Type B pancreatic cell (in vitro differentiated cells): ENCODE measurements around the gene PTTG1IP. TPM values are rescaled to one million over a fixed set of nuclear protein-coding genes. Genes with fewer than 3 reads are reported as not detected.

Experiments used
- DNase-seq: peaks from one replicate; pipeline ENCODE4 v3.0.0; 2021; ENCODE audit warnings: mixed read lengths; ENCODE audit not compliant: unreplicated experiment; ENCODE audit errors: extremely low spot score
- H3K27ac Mint-ChIP-seq: 2 replicates; pipeline ENCODE4 v1.8.0; 2021; ENCODE audit warnings: mild to moderate bottlenecking, mixed read lengths
- H3K27me3 Mint-ChIP-seq: 2 replicates; pipeline ENCODE4 v1.8.0; 2021; ENCODE audit warnings: mixed read lengths
- H3K36me3 Mint-ChIP-seq: 2 replicates; pipeline ENCODE4 v1.8.0; 2021; ENCODE audit warnings: mixed read lengths
- H3K4me1 Mint-ChIP-seq: one replicate; pipeline ENCODE4 v1.8.0; 2021; ENCODE audit warnings: mixed read lengths; ENCODE audit not compliant: unreplicated experiment
- H3K4me3 Mint-ChIP-seq: 2 replicates; pipeline ENCODE4 v1.8.0; 2021; ENCODE audit warnings: mild to moderate bottlenecking, mixed read lengths
- H3K9me3 Mint-ChIP-seq: 2 replicates; pipeline ENCODE4 v1.8.0; 2021; ENCODE audit warnings: mixed read lengths
- CTCF ChIP-seq: fragments of 200-600 bp; sonication (generic); conservative IDR thresholded peaks from 2 replicates; pipeline ENCODE4 v1.5.0; 2021; ENCODE audit warnings: antibody characterized with exemption, mild to moderate bottlenecking
- total RNA-seq: library from RNA; stranded (reverse); gene quantifications from 2 replicates; pipeline ENCODE4 v1.2.1, GENCODE V29; 2021; ENCODE audit warnings: low replicate concordance

Gene PTTG1IP
- total RNA-seq, 1 donor from 2014 or later = 168 TPM

DNA sequence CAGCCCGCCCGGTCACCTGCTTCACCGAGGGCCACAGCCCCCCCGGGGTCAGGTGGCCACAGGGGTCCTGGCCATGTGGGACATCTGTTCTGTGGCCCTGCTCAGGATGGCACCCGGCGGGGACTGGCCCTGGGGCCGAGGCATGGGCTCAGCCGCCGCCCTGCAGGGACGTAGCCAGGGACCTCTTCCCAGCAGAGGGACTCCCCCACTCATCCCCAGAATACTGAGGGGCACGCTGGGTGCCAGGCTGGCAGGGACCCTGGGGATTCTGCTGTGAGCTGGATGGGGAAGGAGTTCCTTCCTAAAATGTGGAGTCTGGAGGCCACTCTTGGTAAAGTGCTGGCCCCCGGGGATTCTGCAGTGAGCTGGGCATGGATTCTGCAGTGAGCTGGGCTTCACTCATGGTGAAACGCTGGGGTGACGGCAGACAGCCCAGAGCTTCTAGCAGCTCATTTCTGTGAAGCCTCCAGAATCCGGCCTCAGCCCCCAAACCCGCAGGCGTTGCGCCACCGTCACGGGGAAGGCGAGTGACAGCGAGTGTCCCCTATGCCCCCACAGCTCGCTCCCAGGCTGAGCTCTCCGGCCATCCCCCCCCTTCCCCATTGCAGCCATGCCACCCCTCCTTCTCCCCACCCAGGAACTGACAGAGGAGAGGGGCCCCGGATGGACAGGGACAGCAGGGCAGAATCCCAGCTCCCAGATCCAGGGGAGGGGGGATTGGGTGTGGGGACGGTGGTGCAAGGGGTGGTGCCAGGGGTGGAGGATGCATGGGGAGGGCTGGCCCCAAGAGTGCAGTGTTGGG, 45.8 kb upstream of the PTTG1IP start:
- H3K4me3 Mint-ChIP-seq = no peak overlapping the region
- H3K27me3 Mint-ChIP-seq = peaks cover 48% of the 10 kb centered on the region

DNA sequence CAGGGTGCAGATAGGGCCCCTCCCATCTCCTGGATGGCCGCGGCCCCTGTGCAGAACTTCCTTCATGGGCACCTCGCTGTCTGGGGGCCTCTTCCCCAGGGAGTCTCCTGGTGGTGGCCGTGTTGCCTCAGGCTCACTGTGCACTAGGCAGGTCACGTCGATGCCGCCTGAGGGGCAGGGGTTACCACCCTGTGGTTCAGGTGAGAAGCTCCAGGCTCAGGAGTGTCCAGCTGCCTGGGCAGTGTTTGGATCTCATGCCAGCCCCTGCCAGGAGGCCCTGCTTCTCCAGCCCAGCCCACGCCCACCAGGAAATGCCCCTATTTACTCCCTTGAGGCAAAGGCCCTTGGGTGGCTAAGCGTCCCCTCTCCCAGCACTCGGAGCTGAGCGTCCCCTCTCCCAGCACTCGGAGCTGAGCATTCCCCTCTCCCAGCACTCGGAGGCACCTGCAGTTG, 45.1 kb upstream of the PTTG1IP start:
- peaks cover 41% of the 10 kb centered on the region for H3K27me3 Mint-ChIP-seq
- no peak overlapping the region for H3K27ac Mint-ChIP-seq
- H3K36me3 Mint-ChIP-seq = no peaks in the 10 kb centered on the region
- DNase-seq = no peak
- H3K4me3 Mint-ChIP-seq = peak overlapping the region; percentile 65
- H3K9me3 Mint-ChIP-seq = no peaks in the 10 kb centered on the region
- no peaks in the 10 kb centered on the region for H3K4me1 Mint-ChIP-seq
- TF ChIP-seq CTCF = no peak

More for the DNA sequence above, 45.8 kb upstream of the PTTG1IP start:
- Mint-ChIP-seq H3K9me3 (no peaks in the 10 kb centered on the region), H3K36me3 (no peaks in the 10 kb centered on the region), H3K4me1 (no peaks in the 10 kb centered on the region), H3K27ac (no peak overlapping the region)
- TF ChIP-seq CTCF = no peak
- no peak for DNase-seq

- Mint-ChIP-seq H3K36me3 (no peaks in the 10 kb centered on the region), H3K27me3 (peaks cover 38% of the 10 kb centered on the region)
- no peak for DNase-seq
These were observed 44.6 kb upstream of the PTTG1IP start for GRCh38 chr21:44918107-44918470.

DNA sequence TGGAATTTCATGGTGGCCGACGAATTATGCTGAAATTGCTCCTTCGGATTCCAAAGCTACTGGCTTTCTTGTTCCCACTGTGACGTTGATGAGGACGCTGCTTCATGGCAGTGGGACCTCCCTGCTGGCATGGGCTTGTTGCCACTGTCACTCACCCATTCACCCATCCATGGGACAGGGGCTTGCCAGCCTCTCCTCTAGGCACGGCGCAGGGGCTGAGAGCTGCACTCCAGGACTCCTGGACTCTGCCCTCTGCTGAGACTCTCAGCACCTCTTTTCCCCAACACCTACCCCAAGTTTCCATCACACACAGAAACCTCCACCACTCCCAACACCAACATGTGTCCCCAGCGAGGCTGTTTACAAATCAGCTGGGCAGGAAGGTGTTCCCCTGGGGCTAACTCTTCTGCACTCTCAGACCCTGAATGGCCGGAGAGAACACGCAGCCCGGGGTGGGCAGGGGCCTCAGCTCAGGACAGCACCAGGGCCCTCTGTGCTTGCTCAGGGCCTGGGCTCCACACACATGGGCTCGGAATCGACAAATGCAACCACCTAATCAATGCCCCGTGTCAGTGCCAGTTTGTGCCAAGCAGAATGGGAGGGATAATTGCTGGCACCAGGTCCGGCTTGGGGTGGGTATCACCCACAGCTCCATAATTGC, 44.1 kb upstream of the PTTG1IP start:
- DNase-seq = no peak
- H3K4me1 Mint-ChIP-seq = no peaks in the 10 kb centered on the region

More at GRCh38 chr21:44918107-44918470, 44.6 kb upstream of the PTTG1IP start:
- Mint-ChIP-seq H3K27ac (no peak overlapping the region), H3K4me3 (no peak overlapping the region), H3K4me1 (no peaks in the 10 kb centered on the region), H3K9me3 (no peaks in the 10 kb centered on the region)
- TF ChIP-seq CTCF = no peak

DNA sequence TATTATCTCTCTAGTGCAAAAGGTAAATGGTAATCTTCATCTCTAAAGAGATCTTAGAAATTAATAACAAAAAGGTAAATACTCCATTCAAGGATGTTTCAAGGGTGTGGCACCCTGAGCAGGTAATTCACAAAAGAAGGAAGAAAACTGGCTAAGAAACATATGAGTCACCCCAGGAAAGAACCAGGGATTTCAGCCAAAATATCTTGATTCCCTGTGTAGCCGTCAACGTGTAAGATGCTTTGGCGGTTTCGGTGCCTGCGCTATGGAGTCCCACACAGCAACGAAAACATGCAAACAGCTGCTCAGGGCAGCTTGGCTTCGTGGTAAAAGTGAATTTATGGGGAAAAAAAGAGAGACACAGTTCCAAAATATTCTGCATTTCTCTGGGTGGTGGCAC, 43.5 kb upstream of the PTTG1IP start:
- Mint-ChIP-seq H3K27ac (peak overlapping the region; percentile 10), H3K9me3 (no peaks in the 10 kb centered on the region), H3K4me1 (no peaks in the 10 kb centered on the region), H3K36me3 (no peaks in the 10 kb centered on the region), H3K4me3 (no peak overlapping the region), H3K27me3 (peaks cover 32% of the 10 kb centered on the region)
- no peak for DNase-seq
- TF ChIP-seq CTCF = no peak

More for the DNA sequence above, 44.1 kb upstream of the PTTG1IP start:
- H3K27ac Mint-ChIP-seq = no peak overlapping the region
- no peaks in the 10 kb centered on the region for H3K9me3 Mint-ChIP-seq
- no peaks in the 10 kb centered on the region for H3K36me3 Mint-ChIP-seq
- peaks cover 34% of the 10 kb centered on the region for H3K27me3 Mint-ChIP-seq
- no peak overlapping the region for H3K4me3 Mint-ChIP-seq
- TF ChIP-seq CTCF = no peak
